Anterior cingulate cortex (tissue), 58 donors: ENCODE data around the gene NFIA.

Experiments
- DNase-seq, 58 donors: peaks; one replicate each; lab custom pipeline; 2025; lab: John Stamatoyannopoulos, UW

Gene NFIA

GRCh38 chr1:61142726-61143500 lies 60.6 kb downstream of the NFIA start:
- peak in 4 of 58 donors; percentile 7 to 53 (median 22) for DNase-seq

- no peak for DNase-seq
Observed at GRCh38 chr1:61143821-61144424, 61.6 kb downstream of the NFIA start.

GRCh38 chr1:61149010-61149860 lies 66.9 kb downstream of the NFIA start:
- no peak for DNase-seq

GRCh38 chr1:61151565-61151964 lies 69.2 kb downstream of the NFIA start:
- DNase-seq: no peak

- no peak for DNase-seq
Observed at GRCh38 chr1:61152066-61152465, 69.7 kb downstream of the NFIA start.

- DNase-seq: peak in 6 of 58 donors; percentile 3 to 32 (median 14)
Observed at GRCh38 chr1:61152469-61153105, 70.2 kb downstream of the NFIA start.

- DNase-seq: no peak
Observed at GRCh38 chr1:61156576-61157467, 74.5 kb downstream of the NFIA start.

GRCh38 chr1:61157468-61157987 lies 75.2 kb downstream of the NFIA start:
- peak in 1 of 58 donors; percentile 15 for DNase-seq

GRCh38 chr1:61158591-61158990 lies 76.2 kb downstream of the NFIA start:
- no peak for DNase-seq

- no peak for DNase-seq
Observed at GRCh38 chr1:61160526-61160925, 78.2 kb downstream of the NFIA start.

GRCh38 chr1:61162520-61163258 lies 80.3 kb downstream of the NFIA start:
- DNase-seq: no peak

- no peak for DNase-seq
Observed at GRCh38 chr1:61163355-61163754, 81.0 kb downstream of the NFIA start.

- no peak for DNase-seq
Observed at GRCh38 chr1:61165402-61165801, 83.0 kb downstream of the NFIA start.

- DNase-seq: no peak
Observed at GRCh38 chr1:61167309-61167708, 84.9 kb downstream of the NFIA start.

- DNase-seq: no peak
Observed at GRCh38 chr1:61169045-61169444, 86.7 kb downstream of the NFIA start.

GRCh38 chr1:61169634-61170033 lies 87.3 kb downstream of the NFIA start:
- no peak for DNase-seq

GRCh38 chr1:61170328-61171238 lies 88.2 kb downstream of the NFIA start:
- DNase-seq: no peak

- DNase-seq: no peak
Observed at GRCh38 chr1:61171346-61171745, 89.0 kb downstream of the NFIA start.
